Gastrocnemius medialis (tissue), 4 donors: ENCODE results near the gene MAP10. TPM values are rescaled to one million over a fixed set of nuclear protein-coding genes. Genes with fewer than 3 reads are reported as not detected.

ENCODE experiments used
- ATAC-seq, 2 donors: fragments of 150-250 bp; one replicate each; pipeline ENCODE4 v1.9.1; 2016
- DNase-seq, 2 donors: peaks; one replicate each; pipeline ENCODE4 v3.0.0-alpha.2; 2019
- H3K27ac ChIP-seq, 4 donors: fragments of 200-600 bp; sonication (generic); 1 replicate in 1 of 4; 2 replicates in 3 of 4; pipeline ENCODE4 v1.5.1; 2016 to 2018; ENCODE audit warnings: mild to moderate bottlenecking in 2 of 4, moderate library complexity in 1 of 4
- H3K27me3 ChIP-seq, 3 donors: fragments of 200-600 bp; sonication (generic) in 2 of 3; 1 replicate in 1 of 3; 2 replicates in 2 of 3; pipeline versions ENCODE4 v1.5.1 to v1.6.0; 2016 to 2019; ENCODE audit warnings: mild to moderate bottlenecking in 1 of 3, moderate library complexity in 1 of 3
- H3K36me3 ChIP-seq, 2 donors: fragments of 200-600 bp; sonication (generic) in 1 of 2; one replicate each; pipeline ENCODE4 v1.5.1; 2017 to 2018
- H3K4me1 ChIP-seq, 2 donors: fragments of 200-600 bp; sonication (generic) in 1 of 2; one replicate each; pipeline ENCODE4 v1.5.1; 2016 to 2017; ENCODE audit warnings: mild to moderate bottlenecking in 2 of 2
- H3K4me3 ChIP-seq, 4 donors: fragments of 200-600 bp; sonication (generic) in 3 of 4; 1 replicate in 1 of 4; 2 replicates in 3 of 4; pipeline ENCODE4 v1.5.1; 2016 to 2019; ENCODE audit warnings: mild to moderate bottlenecking in 2 of 4
- H3K9me3 ChIP-seq, 3 donors: fragments of 200-600 bp; sonication (generic) in 2 of 3; 1 replicate in 1 of 3; 2 replicates in 2 of 3; pipeline ENCODE4 v1.5.1; 2016 to 2019
- POLR2A ChIP-seq, 2 donors: fragments of 450-650 bp; IDR thresholded peaks; one replicate each; pipeline ENCODE4 v1.6.1; 2017; ENCODE audit warnings: antibody characterized with exemption in 2 of 2, mild to moderate bottlenecking in 2 of 2, moderate library complexity in 2 of 2
- in situ Hi-C, 4 donors: fragments of 200-750 bp; cut with MboI; loops; one replicate each; pipeline versions ENCODE4 v1.15.0 to v1.8.0; 2017; ENCODE audit warnings: low sequenced_read_pairs in 4 of 4
- intact Hi-C: fragments of 100-400 bp; cut with DNase I; formaldehyde crosslinking; loops from one replicate; pipeline ENCODE4 v1.15.1; 2023; ENCODE audit warnings: low total_unique reads
- total RNA-seq, 4 donors: library from RNA; depleted of rRNA; stranded (reverse); fragments of >200 nt; gene quantifications; one replicate each; pipeline versions ENCODE4 v1.1.0 to v1.2.3, GENCODE V29; 2016
- TF ChIP-seq, protein P1 (sequence below), 5 experiments: fragments of 450-650 bp in 3 of 5; fragments of 200-600 bp in 2 of 5; sonication (generic) in 2 of 5; IDR thresholded peaks in 4 of 5; conservative IDR thresholded peaks in 1 of 5; 1 replicate in 4 of 5; 2 replicates in 1 of 5; pipeline ENCODE4 v1.5.1; 2016 to 2019; ENCODE audit warnings: antibody characterized with exemption in 5 of 5, mild to moderate bottlenecking in 3 of 5, moderate library complexity in 3 of 5

MAP10 gene
- total RNA-seq, 4 donors from 2014 or later: 1.9 to 2.6 (median 2.3) TPM

- no peak overlapping the region for H3K4me3 ChIP-seq
- DNase-seq (peak; percentile 17 to 23), ATAC-seq (peak; percentile 91 to 95)
- intact Hi-C loops (no loop called here), in situ Hi-C loops (loop anchor here in 1 of 4 donors (5.0 kb wide), 1 partner anchor 157 kb away; no protein-coding TSS in a partner anchor)
- H3K4me1 ChIP-seq: peaks cover 12 to 30% of the 10 kb centered on the region in 2 donors
- no peaks in the 10 kb centered on the region for H3K36me3 ChIP-seq
- no peaks in the 10 kb centered on the region for H3K9me3 ChIP-seq
- TF ChIP-seq, protein P1, sequence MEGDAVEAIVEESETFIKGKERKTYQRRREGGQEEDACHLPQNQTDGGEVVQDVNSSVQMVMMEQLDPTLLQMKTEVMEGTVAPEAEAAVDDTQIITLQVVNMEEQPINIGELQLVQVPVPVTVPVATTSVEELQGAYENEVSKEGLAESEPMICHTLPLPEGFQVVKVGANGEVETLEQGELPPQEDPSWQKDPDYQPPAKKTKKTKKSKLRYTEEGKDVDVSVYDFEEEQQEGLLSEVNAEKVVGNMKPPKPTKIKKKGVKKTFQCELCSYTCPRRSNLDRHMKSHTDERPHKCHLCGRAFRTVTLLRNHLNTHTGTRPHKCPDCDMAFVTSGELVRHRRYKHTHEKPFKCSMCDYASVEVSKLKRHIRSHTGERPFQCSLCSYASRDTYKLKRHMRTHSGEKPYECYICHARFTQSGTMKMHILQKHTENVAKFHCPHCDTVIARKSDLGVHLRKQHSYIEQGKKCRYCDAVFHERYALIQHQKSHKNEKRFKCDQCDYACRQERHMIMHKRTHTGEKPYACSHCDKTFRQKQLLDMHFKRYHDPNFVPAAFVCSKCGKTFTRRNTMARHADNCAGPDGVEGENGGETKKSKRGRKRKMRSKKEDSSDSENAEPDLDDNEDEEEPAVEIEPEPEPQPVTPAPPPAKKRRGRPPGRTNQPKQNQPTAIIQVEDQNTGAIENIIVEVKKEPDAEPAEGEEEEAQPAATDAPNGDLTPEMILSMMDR (IDR thresholded peaks at IDR 0.05 in 4 of 5, conservative IDR thresholded peaks at IDR 0.05 in 1 of 5): peak in 1 of 5 experiments; percentile 12
- TF ChIP-seq POLR2A (IDR thresholded peaks at IDR 0.05): no peak
- H3K27me3 ChIP-seq: no peaks in the 10 kb centered on the region
- peak overlapping the region; percentile 43 to 65 (median 56) for H3K27ac ChIP-seq
Observed at GRCh38 chr1:232793944-232794343, 11.3 kb upstream of the MAP10 start.

- no peak for ATAC-seq
- intact Hi-C loops: no loop called here
- Histone ChIP-seq H3K27ac (peak overlapping the region in 2 of 4 donors; percentile 43 to 65), H3K27me3 (no peaks in the 10 kb centered on the region), H3K36me3 (no peaks in the 10 kb centered on the region), H3K4me1 (peaks cover 12 to 30% of the 10 kb centered on the region in 2 donors), H3K4me3 (no peak overlapping the region), H3K9me3 (no peaks in the 10 kb centered on the region)
- no peak for DNase-seq
- TF ChIP-seq, protein P1 (IDR thresholded peaks at IDR 0.05 in 4 of 5, conservative IDR thresholded peaks at IDR 0.05 in 1 of 5): no peak
- TF ChIP-seq POLR2A (IDR thresholded peaks at IDR 0.05): no peak
- in situ Hi-C loops: no loop called here
Observed at GRCh38 chr1:232795497-232796053, 9.6 kb upstream of the MAP10 start.

GRCh38 chr1:232797856-232798510 is 7.2 kb upstream of the MAP10 start:
- H3K27ac ChIP-seq: no peak overlapping the region
- in situ Hi-C loops (no loop called here), intact Hi-C loops (no loop called here)
- no peak for ATAC-seq
- H3K36me3 ChIP-seq: no peaks in the 10 kb centered on the region
- DNase-seq: no peak
- TF ChIP-seq POLR2A (IDR thresholded peaks at IDR 0.05): no peak
- TF ChIP-seq, protein P1 (IDR thresholded peaks at IDR 0.05 in 4 of 5, conservative IDR thresholded peaks at IDR 0.05 in 1 of 5): no peak
- no peak overlapping the region for H3K4me3 ChIP-seq
- H3K4me1 ChIP-seq: peaks cover 12 to 39% of the 10 kb centered on the region in 2 donors
- H3K27me3 ChIP-seq: no peaks in the 10 kb centered on the region
- no peaks in the 10 kb centered on the region for H3K9me3 ChIP-seq

GRCh38 chr1:232798920-232799319 is 6.3 kb upstream of the MAP10 start:
- Histone ChIP-seq H3K27ac (no peak overlapping the region), H3K27me3 (no peaks in the 10 kb centered on the region), H3K36me3 (no peaks in the 10 kb centered on the region), H3K4me1 (peaks cover 9 to 33% of the 10 kb centered on the region in 2 donors), H3K9me3 (no peaks in the 10 kb centered on the region), H3K4me3 (no peak overlapping the region)
- ATAC-seq: no peak
- in situ Hi-C loops: no loop called here
- intact Hi-C loops: no loop called here
- no peak for DNase-seq
- TF ChIP-seq, protein P1 (IDR thresholded peaks at IDR 0.05 in 4 of 5, conservative IDR thresholded peaks at IDR 0.05 in 1 of 5): no peak
- TF ChIP-seq POLR2A (IDR thresholded peaks at IDR 0.05): no peak
